Measurements from ENCODE around the gene ENSA. TPM values are rescaled to one million over a fixed set of nuclear protein-coding genes. Genes with fewer than 3 reads are reported as not detected.
A peak's percentile ranks its signal among the peaks of the same experiment; 100 is the strongest.

The ENSA gene
- total RNA-seq, 4 donors from 2014 or later, result 179 to 377 (median 344) TPM

GRCh38 chr1:150620919-150621318 is 8.5 kb downstream of the ENSA start:
- no peaks in the 10 kb centered on the region for H3K9me3 ChIP-seq
- intact Hi-C loops (cut with DNase I), result loop anchor here (5.0 kb wide), 1 partner anchor 59 kb away; no protein-coding TSS in a partner anchor
- H3K4me3 ChIP-seq, result no peak overlapping the region
- TF ChIP-seq CTCF (IDR thresholded peaks at IDR 0.05), result no peak
- TF ChIP-seq POLR2A (IDR thresholded peaks at IDR 0.05), result no peak
- peaks cover 5 to 93% (median 5%) of the 10 kb centered on the region in 3 donors for H3K36me3 ChIP-seq
- WGBS, 2 donors, result 92 to 95% methylated on average over 2 of the region's 2 CpGs
- H3K4me1 ChIP-seq, result peaks cover 40 to 77% (median 63%) of the 10 kb centered on the region in 3 donors
- no peak for DNase-seq
- H3K27me3 ChIP-seq, result no peaks in the 10 kb centered on the region
- H3K27ac ChIP-seq, result peak overlapping the region; percentile 70 to 100 (median 86)

GRCh38 chr1:150619576-150620509 is 9.6 kb downstream of the ENSA start:
- intact Hi-C loops (cut with DNase I), result loop anchor here (5.0 kb wide), 1 partner anchor 58 kb away; no protein-coding TSS in a partner anchor

DNA sequence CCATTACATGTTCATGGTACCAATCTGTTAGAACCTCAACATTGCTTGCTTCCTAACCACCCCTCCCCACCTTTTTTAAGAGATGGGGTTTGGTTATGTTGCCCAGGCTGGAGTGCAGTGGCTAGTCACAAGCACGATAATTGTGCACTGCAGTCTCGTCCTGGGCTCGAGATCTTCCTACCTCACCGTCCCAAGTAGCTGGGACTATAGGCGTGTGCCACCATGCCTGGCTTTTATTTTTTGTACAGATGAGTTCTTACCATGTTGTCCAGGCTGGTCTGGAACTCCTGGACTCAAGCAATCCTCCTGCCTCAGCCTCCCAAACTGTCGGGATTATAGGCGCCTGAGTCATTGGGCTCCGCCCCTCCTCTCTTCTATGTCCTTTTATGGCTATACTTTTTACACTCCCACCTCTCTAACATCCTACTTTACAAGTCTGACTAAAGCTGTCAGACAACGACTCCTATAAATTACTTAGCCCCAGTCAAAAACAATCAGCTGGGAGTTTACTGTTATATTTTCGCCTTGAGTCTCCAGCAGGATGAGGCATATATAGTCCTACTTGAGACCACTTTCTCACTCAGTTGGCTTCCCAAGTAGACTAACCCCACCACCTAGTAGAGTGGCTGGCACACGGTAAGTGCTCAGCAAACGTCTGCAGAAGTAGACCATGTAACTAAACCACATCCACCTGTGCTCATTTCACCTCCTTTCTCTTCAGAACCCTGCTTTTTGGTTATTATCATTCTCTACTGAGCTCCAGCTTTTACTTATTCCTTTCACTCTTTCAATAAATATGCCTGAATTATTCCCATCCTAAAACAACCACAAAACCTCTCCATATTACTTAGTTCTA is 13.8 kb downstream of the ENSA start:
- DNase-seq, result no peak
- TF ChIP-seq POLR2A (IDR thresholded peaks at IDR 0.05) (no peak), CTCF (IDR thresholded peaks at IDR 0.05) (no peak)

More at GRCh38 chr1:150619576-150620509, 9.6 kb downstream of the ENSA start:
- TF ChIP-seq POLR2A (IDR thresholded peaks at IDR 0.05) (no peak), CTCF (IDR thresholded peaks at IDR 0.05) (peak in 4 of 6 experiments; percentile 23 to 49 (median 38))
- no peak overlapping the region for H3K4me3 ChIP-seq
- H3K27ac ChIP-seq, result peak overlapping the region; percentile 70 to 100 (median 86)
- DNase-seq, result no peak
- H3K27me3 ChIP-seq, result no peaks in the 10 kb centered on the region
- H3K4me1 ChIP-seq, result peaks cover 40 to 77% (median 59%) of the 10 kb centered on the region in 3 donors
- H3K36me3 ChIP-seq, result peaks cover 4 to 90% (median 5%) of the 10 kb centered on the region in 3 donors
- H3K9me3 ChIP-seq, result no peaks in the 10 kb centered on the region
- 17 to 25% methylated on average over 4 of the region's 4 CpGs for WGBS, 2 donors

GRCh38 chr1:150613061-150613920 is 16.1 kb downstream of the ENSA start:
- Histone ChIP-seq H3K9me3 (no peaks in the 10 kb centered on the region), H3K4me3 (peak overlapping the region in 1 of 4 donors; percentile 1), H3K4me1 (peaks cover 42 to 75% (median 54%) of the 10 kb centered on the region in 3 donors), H3K27me3 (no peaks in the 10 kb centered on the region), H3K36me3 (peaks cover 0 to 48% (median 4%) of the 10 kb centered on the region in 3 donors), H3K27ac (peak overlapping the region; percentile 81 to 91 (median 88))
- intact Hi-C loops (cut with DNase I), result no loop called here
- TF ChIP-seq POLR2A (IDR thresholded peaks at IDR 0.05), result peak in 1 of 4 donors; percentile 21
- no peak for TF ChIP-seq CTCF (IDR thresholded peaks at IDR 0.05)
- 34 to 38% methylated on average over 12 of the region's 12 CpGs for WGBS, 2 donors
- DNase-seq, result no peak

More for the DNA sequence above, 13.8 kb downstream of the ENSA start:
- Histone ChIP-seq H3K4me3 (no peak overlapping the region), H3K27ac (peak overlapping the region; percentile 27 to 88 (median 76)), H3K9me3 (no peaks in the 10 kb centered on the region), H3K4me1 (peaks cover 43 to 79% (median 58%) of the 10 kb centered on the region in 3 donors), H3K27me3 (no peaks in the 10 kb centered on the region), H3K36me3 (peaks cover 0 to 54% (median 4%) of the 10 kb centered on the region in 3 donors)
- intact Hi-C loops (cut with DNase I), result no loop called here
- WGBS, 2 donors, result 81 to 88% methylated on average over 12 of the region's 12 CpGs
